SU-DHL-6 (cell line): ENCODE measurements around the gene CRAT.

Experiments used
- H2AFZ ChIP-seq: fragments of 200-600 bp; sonication (generic); 2 replicates; pipeline ENCODE4 v1.6.1; 2014; ENCODE audit warnings: low read depth, mild to moderate bottlenecking, moderate library complexity, mixed read lengths, antibody characterized with exemption, low read length; ENCODE audit not compliant: severe bottlenecking
- H3F3A ChIP-seq: fragments of 200-600 bp; shearing (Covaris generic); 2 replicates; pipeline ENCODE4 v1.6.0; 2016; ENCODE audit warnings: antibody characterized with exemption, mild to moderate bottlenecking; ENCODE audit not compliant: insufficient read depth
- H3K27ac ChIP-seq: fragments of 200-600 bp; sonication (generic); 2 replicates; pipeline ENCODE4 v1.5.1; 2016; ENCODE audit warnings: low read depth, mild to moderate bottlenecking, low read length, moderate library complexity, mixed read lengths
- H3K27me3 ChIP-seq: fragments of 200-600 bp; sonication (generic), shearing (Covaris generic); 2 replicates; pipeline ENCODE4 v1.6.0; 2014; ENCODE audit warnings: mild to moderate bottlenecking, low read length
- H3K36me3 ChIP-seq: fragments of 200-600 bp; sonication (generic); 2 replicates; pipeline ENCODE4 v1.6.1; 2014; ENCODE audit warnings: mild to moderate bottlenecking, low read length, mixed read lengths
- H3K4me2 ChIP-seq: fragments of 300-600, 200-600 bp; shearing (Covaris generic), sonication (generic); 2 replicates; pipeline ENCODE4 v1.6.0; 2014; ENCODE audit warnings: low read length, low read depth, mild to moderate bottlenecking; ENCODE audit not compliant: poor library complexity, severe bottlenecking
- H3K4me3 ChIP-seq: fragments of 200-600 bp; sonication (generic); 2 replicates; pipeline ENCODE4 v1.5.1; 2014; ENCODE audit warnings: antibody characterized with exemption, low read length, mild to moderate bottlenecking, mixed read lengths; ENCODE audit not compliant: insufficient read depth, poor library complexity, severe bottlenecking
- H3K79me2 ChIP-seq: fragments of 200-600 bp; sonication (generic); 2 replicates; pipeline ENCODE4 v1.6.1; 2014; ENCODE audit warnings: mild to moderate bottlenecking, low read length, moderate library complexity; ENCODE audit not compliant: insufficient read depth
- H3K9ac ChIP-seq: fragments of 200-600 bp; sonication (generic); 2 replicates; pipeline ENCODE4 v1.7.0; 2014; ENCODE audit warnings: mild to moderate bottlenecking, low read length
- H3K9me2 ChIP-seq: fragments of 200-600 bp; sonication (generic); replicated peaks from 2 replicates; pipeline ENCODE4 v1.6.1; 2014; ENCODE audit warnings: low read length; ENCODE audit not compliant: insufficient read depth
- H3K9me3 ChIP-seq: fragments of 200-600 bp; sonication (generic); 2 replicates; pipeline ENCODE4 v1.6.1; 2014; ENCODE audit warnings: low read length, mixed read lengths; ENCODE audit not compliant: insufficient read depth
- H4K20me1 ChIP-seq: fragments of 200-600 bp; sonication (generic); 2 replicates; pipeline ENCODE4 v1.6.1; 2014; ENCODE audit warnings: low read depth, mild to moderate bottlenecking, antibody characterized with exemption, low read length, moderate library complexity, mixed read lengths
- EZH2phosphoT487 ChIP-seq: fragments of 200-600 bp; sonication (generic), shearing (Covaris generic); conservative IDR thresholded peaks from 2 replicates; pipeline ENCODE4 v1.6.1; 2018; ENCODE audit warnings: mild to moderate bottlenecking, antibody characterized with exemption, low read length, moderate library complexity, mixed read lengths
- TF ChIP-seq, protein P1 (sequence below): fragments of 200-600 bp; sonication (generic); IDR thresholded peaks from one replicate; pipeline ENCODE4 v1.5.1; 2017; ENCODE audit warnings: antibody characterized with exemption, mild to moderate bottlenecking, low read length, moderate library complexity; ENCODE audit not compliant: insufficient read depth, poor library complexity, severe bottlenecking

Gene CRAT

GRCh38 chr9:129098328-129098727 lies 12.3 kb downstream of the CRAT start:
- Histone ChIP-seq H3K9ac (no peak overlapping the region), H3K27me3 (no peaks in the 10 kb centered on the region), H4K20me1 (no peaks in the 10 kb centered on the region), H3K27ac (no peak overlapping the region), H3K9me2 (no peaks in the 10 kb centered on the region), H3K4me3 (no peak overlapping the region), H3F3A (no peaks in the 10 kb centered on the region), H3K9me3 (no peaks in the 10 kb centered on the region), H3K79me2 (no peaks in the 10 kb centered on the region), H3K36me3 (no peaks in the 10 kb centered on the region), H3K4me2 (no peak overlapping the region), H2AFZ (no peak overlapping the region)
- TF ChIP-seq, protein P1, sequence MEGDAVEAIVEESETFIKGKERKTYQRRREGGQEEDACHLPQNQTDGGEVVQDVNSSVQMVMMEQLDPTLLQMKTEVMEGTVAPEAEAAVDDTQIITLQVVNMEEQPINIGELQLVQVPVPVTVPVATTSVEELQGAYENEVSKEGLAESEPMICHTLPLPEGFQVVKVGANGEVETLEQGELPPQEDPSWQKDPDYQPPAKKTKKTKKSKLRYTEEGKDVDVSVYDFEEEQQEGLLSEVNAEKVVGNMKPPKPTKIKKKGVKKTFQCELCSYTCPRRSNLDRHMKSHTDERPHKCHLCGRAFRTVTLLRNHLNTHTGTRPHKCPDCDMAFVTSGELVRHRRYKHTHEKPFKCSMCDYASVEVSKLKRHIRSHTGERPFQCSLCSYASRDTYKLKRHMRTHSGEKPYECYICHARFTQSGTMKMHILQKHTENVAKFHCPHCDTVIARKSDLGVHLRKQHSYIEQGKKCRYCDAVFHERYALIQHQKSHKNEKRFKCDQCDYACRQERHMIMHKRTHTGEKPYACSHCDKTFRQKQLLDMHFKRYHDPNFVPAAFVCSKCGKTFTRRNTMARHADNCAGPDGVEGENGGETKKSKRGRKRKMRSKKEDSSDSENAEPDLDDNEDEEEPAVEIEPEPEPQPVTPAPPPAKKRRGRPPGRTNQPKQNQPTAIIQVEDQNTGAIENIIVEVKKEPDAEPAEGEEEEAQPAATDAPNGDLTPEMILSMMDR: no peak
- no peak for TF ChIP-seq EZH2phosphoT487

GRCh38 chr9:129097671-129098306 lies 12.8 kb downstream of the CRAT start:
- no peaks in the 10 kb centered on the region for H3K9me2 ChIP-seq
- H2AFZ ChIP-seq: no peak overlapping the region
- no peaks in the 10 kb centered on the region for H3K79me2 ChIP-seq
- no peak overlapping the region for H3K4me3 ChIP-seq
- H3K27ac ChIP-seq: no peak overlapping the region
- H3F3A ChIP-seq: no peaks in the 10 kb centered on the region
- no peaks in the 10 kb centered on the region for H3K27me3 ChIP-seq
- H3K9me3 ChIP-seq: no peaks in the 10 kb centered on the region
- no peak overlapping the region for H3K9ac ChIP-seq
- H3K36me3 ChIP-seq: no peaks in the 10 kb centered on the region
- TF ChIP-seq, protein P1: no peak
- no peak for TF ChIP-seq EZH2phosphoT487
- no peak overlapping the region for H3K4me2 ChIP-seq
- H4K20me1 ChIP-seq: no peaks in the 10 kb centered on the region

- H3F3A ChIP-seq: no peaks in the 10 kb centered on the region
- H4K20me1 ChIP-seq: no peaks in the 10 kb centered on the region
- no peaks in the 10 kb centered on the region for H3K9me2 ChIP-seq
- H3K27me3 ChIP-seq: no peaks in the 10 kb centered on the region
- no peak overlapping the region for H3K4me2 ChIP-seq
- no peak overlapping the region for H3K27ac ChIP-seq
- H3K4me3 ChIP-seq: no peak overlapping the region
- no peak overlapping the region for H3K9ac ChIP-seq
- no peak overlapping the region for H2AFZ ChIP-seq
- H3K36me3 ChIP-seq: no peaks in the 10 kb centered on the region
- no peaks in the 10 kb centered on the region for H3K9me3 ChIP-seq
- TF ChIP-seq, protein P1: no peak
- no peak for TF ChIP-seq EZH2phosphoT487
- H3K79me2 ChIP-seq: no peaks in the 10 kb centered on the region
These were observed 14.7 kb downstream of the CRAT start for GRCh38 chr9:129095908-129096307.
